Mucosa of stomach (tissue), 1 donor: ENCODE results near the gene FHIT.

Experiments
- H3K27me3 ChIP-seq: one replicate; pipeline ENCODE4 v1.7.0; 2013; ENCODE audit warnings: mild to moderate bottlenecking, low read length; ENCODE audit not compliant: control insufficient read depth, insufficient read depth
- H3K36me3 ChIP-seq: one replicate; pipeline ENCODE4 v1.7.0; 2013; ENCODE audit warnings: low read length; ENCODE audit not compliant: control insufficient read depth, insufficient read depth
- H3K4me1 ChIP-seq: one replicate; pipeline ENCODE4 v1.7.0; 2013; ENCODE audit warnings: mild to moderate bottlenecking, low read length; ENCODE audit not compliant: control insufficient read depth, insufficient read depth
- H3K4me3 ChIP-seq: one replicate; pipeline ENCODE4 v1.7.0; 2013; ENCODE audit warnings: low read length
- H3K9ac ChIP-seq: one replicate; pipeline ENCODE4 v1.7.0; 2013; ENCODE audit warnings: mild to moderate bottlenecking, low read length, moderate library complexity
- H3K9me3 ChIP-seq: one replicate; pipeline ENCODE4 v1.7.0; 2013; ENCODE audit warnings: mild to moderate bottlenecking, low read length, moderate library complexity; ENCODE audit not compliant: control insufficient read depth
- donor health status: Pancreatic carcinoma.

The FHIT gene

GRCh38 chr3:59777066-59777465 lies 1474.2 kb downstream of the FHIT start:
- H3K9me3 ChIP-seq: no peaks in the 10 kb centered on the region
- no peak overlapping the region for H3K4me3 ChIP-seq
- H3K9ac ChIP-seq: no peak overlapping the region
- no peaks in the 10 kb centered on the region for H3K4me1 ChIP-seq
- no peaks in the 10 kb centered on the region for H3K36me3 ChIP-seq
- no peaks in the 10 kb centered on the region for H3K27me3 ChIP-seq

- no peak overlapping the region for H3K9ac ChIP-seq
- H3K9me3 ChIP-seq: no peaks in the 10 kb centered on the region
- no peaks in the 10 kb centered on the region for H3K27me3 ChIP-seq
- H3K36me3 ChIP-seq: no peaks in the 10 kb centered on the region
- H3K4me3 ChIP-seq: no peak overlapping the region
- no peaks in the 10 kb centered on the region for H3K4me1 ChIP-seq
Measured at GRCh38 chr3:59775761-59776325, 1475.4 kb downstream of the FHIT start.

GRCh38 chr3:59775106-59775505 lies 1476.1 kb downstream of the FHIT start:
- no peak overlapping the region for H3K4me3 ChIP-seq
- H3K4me1 ChIP-seq: no peaks in the 10 kb centered on the region
- no peak overlapping the region for H3K9ac ChIP-seq
- H3K36me3 ChIP-seq: no peaks in the 10 kb centered on the region
- no peaks in the 10 kb centered on the region for H3K27me3 ChIP-seq
- H3K9me3 ChIP-seq: no peaks in the 10 kb centered on the region

GRCh38 chr3:59774634-59775033 lies 1476.6 kb downstream of the FHIT start:
- Histone ChIP-seq H3K27me3 (no peaks in the 10 kb centered on the region), H3K4me1 (no peaks in the 10 kb centered on the region), H3K36me3 (no peaks in the 10 kb centered on the region), H3K4me3 (no peak overlapping the region), H3K9ac (no peak overlapping the region), H3K9me3 (no peaks in the 10 kb centered on the region)

GRCh38 chr3:59774000-59774399 lies 1477.3 kb downstream of the FHIT start:
- Histone ChIP-seq H3K4me1 (no peaks in the 10 kb centered on the region), H3K9ac (no peak overlapping the region), H3K27me3 (no peaks in the 10 kb centered on the region), H3K4me3 (no peak overlapping the region), H3K9me3 (no peaks in the 10 kb centered on the region), H3K36me3 (no peaks in the 10 kb centered on the region)

GRCh38 chr3:59772416-59773408 lies 1478.5 kb downstream of the FHIT start:
- Histone ChIP-seq H3K4me1 (no peaks in the 10 kb centered on the region), H3K36me3 (no peaks in the 10 kb centered on the region), H3K9ac (no peak overlapping the region), H3K27me3 (no peaks in the 10 kb centered on the region), H3K9me3 (no peaks in the 10 kb centered on the region), H3K4me3 (no peak overlapping the region)

- Histone ChIP-seq H3K9ac (no peak overlapping the region), H3K27me3 (no peaks in the 10 kb centered on the region), H3K36me3 (no peaks in the 10 kb centered on the region), H3K4me1 (no peaks in the 10 kb centered on the region), H3K9me3 (no peaks in the 10 kb centered on the region), H3K4me3 (no peak overlapping the region)
Measured at GRCh38 chr3:59771768-59772181, 1479.5 kb downstream of the FHIT start.

GRCh38 chr3:59769127-59769750 lies 1482.0 kb downstream of the FHIT start:
- Histone ChIP-seq H3K4me1 (peaks cover under 1% of the 10 kb centered on the region), H3K27me3 (no peaks in the 10 kb centered on the region)

GRCh38 chr3:59766200-59766872 lies 1484.9 kb downstream of the FHIT start:
- peaks cover 13% of the 10 kb centered on the region for H3K4me1 ChIP-seq
- no peaks in the 10 kb centered on the region for H3K36me3 ChIP-seq
- H3K9me3 ChIP-seq: no peaks in the 10 kb centered on the region
- no peak overlapping the region for H3K4me3 ChIP-seq
- no peaks in the 10 kb centered on the region for H3K27me3 ChIP-seq
- H3K9ac ChIP-seq: no peak overlapping the region

More at GRCh38 chr3:59769127-59769750, 1482.0 kb downstream of the FHIT start:
- H3K9me3 ChIP-seq: no peaks in the 10 kb centered on the region
- no peak overlapping the region for H3K4me3 ChIP-seq
- H3K36me3 ChIP-seq: no peaks in the 10 kb centered on the region
- H3K9ac ChIP-seq: no peak overlapping the region

- H3K4me3 ChIP-seq: no peak overlapping the region
- H3K9ac ChIP-seq: no peak overlapping the region
- H3K9me3 ChIP-seq: no peaks in the 10 kb centered on the region
- H3K27me3 ChIP-seq: no peaks in the 10 kb centered on the region
- peaks cover 26% of the 10 kb centered on the region for H3K4me1 ChIP-seq
- no peaks in the 10 kb centered on the region for H3K36me3 ChIP-seq
Measured at GRCh38 chr3:59764171-59764570, 1487.1 kb downstream of the FHIT start.

- Histone ChIP-seq H3K9ac (no peak overlapping the region), H3K27me3 (no peaks in the 10 kb centered on the region), H3K4me1 (peaks cover 31% of the 10 kb centered on the region), H3K9me3 (no peaks in the 10 kb centered on the region), H3K4me3 (no peak overlapping the region), H3K36me3 (no peaks in the 10 kb centered on the region)
Measured at GRCh38 chr3:59762941-59763340, 1488.3 kb downstream of the FHIT start.
